Measurements from ENCODE around the gene IRAK2.

Gene IRAK2

DNA sequence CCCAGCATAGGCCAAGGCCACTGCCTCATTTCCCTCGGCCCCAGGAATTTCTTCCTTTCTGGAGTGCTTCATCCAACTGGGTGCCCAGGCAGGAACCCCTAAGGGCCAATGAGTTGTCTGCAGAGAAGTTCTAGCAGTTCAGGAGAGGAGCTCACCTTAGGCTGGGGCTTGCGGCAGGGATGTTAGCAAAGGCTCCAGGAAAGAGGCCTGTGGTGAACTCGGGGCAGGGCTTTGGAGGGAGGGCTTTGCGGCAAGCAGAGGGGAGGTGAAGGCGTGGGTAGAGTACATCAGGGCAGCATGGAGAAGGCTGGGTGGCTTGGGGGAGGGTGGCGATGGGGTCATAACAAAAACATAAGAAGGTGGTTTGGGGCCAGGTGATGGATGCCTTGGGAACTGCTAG is 126.9 kb downstream of the IRAK2 start:
- no peak overlapping the region for H2AFZ ChIP-seq (ENCODE audit: low read length)
- H3K4me3 ChIP-seq (ENCODE audit: low read depth, low read length, poor library complexity, severe bottlenecking): no peak overlapping the region
- H3K9me3 ChIP-seq (ENCODE audit: low read length): no peaks in the 10 kb centered on the region
- H3K27ac ChIP-seq (ENCODE audit: low read depth, low read length, poor library complexity, severe bottlenecking): peak overlapping the region; percentile 81
- no peaks in the 10 kb centered on the region for H3K27me3 ChIP-seq (ENCODE audit: insufficient read depth, low read length)
- no peak overlapping the region for H3K9ac ChIP-seq (ENCODE audit: low read length)
- H3K4me2 ChIP-seq (ENCODE audit: low read length): no peak overlapping the region
- H3K9me2 ChIP-seq (ENCODE audit: low read depth, low read length): no peaks in the 10 kb centered on the region
- H3K4me1 ChIP-seq (ENCODE audit: insufficient read depth, low read length, severe bottlenecking): peaks cover 18% of the 10 kb centered on the region
- no peak for TF ChIP-seq EZH2 (IDR thresholded peaks at IDR 0.05; ENCODE audit: borderline replicate concordance, low read length)
- TF ChIP-seq, protein P1, sequence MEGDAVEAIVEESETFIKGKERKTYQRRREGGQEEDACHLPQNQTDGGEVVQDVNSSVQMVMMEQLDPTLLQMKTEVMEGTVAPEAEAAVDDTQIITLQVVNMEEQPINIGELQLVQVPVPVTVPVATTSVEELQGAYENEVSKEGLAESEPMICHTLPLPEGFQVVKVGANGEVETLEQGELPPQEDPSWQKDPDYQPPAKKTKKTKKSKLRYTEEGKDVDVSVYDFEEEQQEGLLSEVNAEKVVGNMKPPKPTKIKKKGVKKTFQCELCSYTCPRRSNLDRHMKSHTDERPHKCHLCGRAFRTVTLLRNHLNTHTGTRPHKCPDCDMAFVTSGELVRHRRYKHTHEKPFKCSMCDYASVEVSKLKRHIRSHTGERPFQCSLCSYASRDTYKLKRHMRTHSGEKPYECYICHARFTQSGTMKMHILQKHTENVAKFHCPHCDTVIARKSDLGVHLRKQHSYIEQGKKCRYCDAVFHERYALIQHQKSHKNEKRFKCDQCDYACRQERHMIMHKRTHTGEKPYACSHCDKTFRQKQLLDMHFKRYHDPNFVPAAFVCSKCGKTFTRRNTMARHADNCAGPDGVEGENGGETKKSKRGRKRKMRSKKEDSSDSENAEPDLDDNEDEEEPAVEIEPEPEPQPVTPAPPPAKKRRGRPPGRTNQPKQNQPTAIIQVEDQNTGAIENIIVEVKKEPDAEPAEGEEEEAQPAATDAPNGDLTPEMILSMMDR (IDR thresholded peaks at IDR 0.05; ENCODE audit: low read length): no peak
- H3F3A ChIP-seq (ENCODE audit: insufficient read depth, low read length): no peaks in the 10 kb centered on the region
- peaks cover 53% of the 10 kb centered on the region for H3K36me3 ChIP-seq (ENCODE audit: insufficient read depth, low read length)
- no peaks in the 10 kb centered on the region for H3K79me2 ChIP-seq (ENCODE audit: insufficient read depth, low read length)
- no peaks in the 10 kb centered on the region for H4K20me1 ChIP-seq (ENCODE audit: insufficient read depth, low read length)

DNA sequence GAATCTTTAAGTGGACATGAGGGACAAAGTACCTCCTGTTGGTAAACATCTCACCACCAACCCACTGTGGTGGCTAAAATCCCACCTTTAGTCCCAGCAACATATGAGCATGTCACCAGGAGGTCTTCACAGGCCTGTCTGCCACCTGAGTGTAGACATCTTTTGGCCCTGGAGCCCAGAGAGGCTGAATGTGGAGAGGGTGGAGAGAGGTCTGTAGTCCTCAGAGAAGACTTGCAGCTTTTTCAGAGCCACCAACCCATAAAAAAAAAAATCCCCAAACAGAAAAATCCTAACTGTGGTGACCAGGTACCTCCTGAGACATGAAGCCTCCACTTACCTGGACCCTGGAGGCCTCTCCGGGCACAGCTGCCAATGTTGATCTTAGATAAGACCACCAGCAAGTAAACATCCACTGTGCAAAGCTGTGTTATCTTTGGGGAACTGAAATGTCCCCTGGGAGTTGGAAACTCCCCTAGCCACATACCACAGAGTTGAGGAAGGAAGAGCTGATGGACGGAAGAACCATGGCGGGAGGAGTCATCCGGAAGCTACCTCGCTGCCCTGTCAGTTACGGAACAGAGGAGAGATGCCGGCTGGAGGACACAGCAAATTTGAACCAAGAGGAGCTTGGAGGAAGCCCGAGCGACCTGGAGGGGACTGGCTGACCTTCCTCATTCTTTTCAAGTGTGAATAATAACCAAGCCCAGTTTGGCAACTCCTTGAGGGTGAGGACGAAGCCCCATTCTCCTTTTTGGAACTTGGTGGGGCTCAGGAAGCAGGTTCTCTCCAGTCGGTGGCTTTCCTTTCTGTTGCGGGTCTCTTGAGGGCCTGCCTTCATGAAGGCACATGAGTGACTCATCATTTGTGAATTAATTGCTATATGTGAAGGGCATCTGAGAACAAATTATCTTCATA is 128.0 kb downstream of the IRAK2 start, which contains the start of gene GHRL:
TSS of gene GHRL (minus strand) at position 443 of the 915 bp plus-strand sequence. CDS start 2,767 bp downstream, outside the sequence.
- Histone ChIP-seq H3K27ac (ENCODE audit: low read depth, low read length, poor library complexity, severe bottlenecking) (peak within 1 kb of the TSS; percentile 81), H3K79me2 (ENCODE audit: insufficient read depth, low read length) (no peaks in the 10 kb centered on the region), H3K36me3 (ENCODE audit: insufficient read depth, low read length) (peaks cover 51% of the 10 kb centered on the region), H3K4me2 (ENCODE audit: low read length) (peak within 1 kb of the TSS; percentile 39), H3K27me3 (ENCODE audit: insufficient read depth, low read length) (no peaks in the 10 kb centered on the region), H3K9me2 (ENCODE audit: low read depth, low read length) (no peaks in the 10 kb centered on the region), H3K4me1 (ENCODE audit: insufficient read depth, low read length, severe bottlenecking) (peaks cover 18% of the 10 kb centered on the region), H2AFZ (ENCODE audit: low read length) (no peak within 1 kb of the TSS), H3K9me3 (ENCODE audit: low read length) (no peaks in the 10 kb centered on the region), H3K9ac (ENCODE audit: low read length) (peak within 1 kb of the TSS; percentile 13; the same call in 1 of the 2 replicates), H3K4me3 (ENCODE audit: low read depth, low read length, poor library complexity, severe bottlenecking) (peak within 1 kb of the TSS; percentile 18), H3F3A (ENCODE audit: insufficient read depth, low read length) (no peaks in the 10 kb centered on the region), H4K20me1 (ENCODE audit: insufficient read depth, low read length) (no peaks in the 10 kb centered on the region)
- TF ChIP-seq, protein P1 (IDR thresholded peaks at IDR 0.05; ENCODE audit: low read length): no peak
- TF ChIP-seq EZH2 (IDR thresholded peaks at IDR 0.05; ENCODE audit: borderline replicate concordance, low read length): no peak

All from OCI-LY1 (cell line).